GM12801 (cell line): ENCODE data around the gene SGCG.

Experiments used
- CTCF ChIP-seq: IDR thresholded peaks from one replicate; pipeline ENCODE4 v1.5.1; 2011; ENCODE audit warnings: control low read depth; ENCODE audit not compliant: insufficient read length; ENCODE audit errors: extremely low read depth

SGCG gene

DNA sequence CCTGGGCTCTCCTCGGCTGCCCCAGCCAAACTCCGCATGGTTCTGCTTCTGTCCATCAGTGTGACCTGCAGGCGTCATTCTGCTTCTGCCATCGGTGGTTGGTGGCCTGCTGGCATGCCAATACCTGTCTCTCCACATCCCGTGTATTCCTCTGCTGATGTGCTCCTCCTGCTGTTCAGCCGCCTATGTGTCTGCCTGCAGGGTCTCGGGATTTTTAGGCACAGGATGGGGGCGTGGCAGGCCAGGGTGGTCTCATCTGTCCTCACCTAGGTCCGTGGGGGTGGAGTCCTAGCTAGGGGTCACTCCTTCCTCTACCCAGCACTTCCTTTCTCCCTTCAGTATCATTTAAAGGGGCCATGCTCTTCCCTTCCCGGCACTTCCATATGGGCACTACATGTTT is 33.0 kb upstream of the SGCG start:
- no peak for TF ChIP-seq CTCF

DNA sequence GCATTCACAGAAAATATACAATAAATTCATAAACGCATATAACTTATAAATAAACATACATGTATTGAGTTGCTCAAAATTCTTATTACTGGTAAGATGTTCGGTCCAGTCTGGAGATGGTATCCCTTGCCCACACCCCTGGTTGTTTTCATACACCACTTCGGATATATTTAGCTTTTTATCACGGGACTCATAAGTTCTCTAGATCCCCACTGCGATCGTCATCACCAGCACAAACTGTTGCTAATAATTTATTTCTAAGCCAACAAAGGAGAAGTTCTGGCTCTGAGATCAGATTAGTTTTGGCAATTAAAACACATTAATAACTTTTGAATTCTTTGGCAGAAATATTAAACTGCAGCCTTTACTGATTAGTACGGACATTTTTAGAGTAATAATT is 23.0 kb upstream of the SGCG start:
- no peak for TF ChIP-seq CTCF

DNA sequence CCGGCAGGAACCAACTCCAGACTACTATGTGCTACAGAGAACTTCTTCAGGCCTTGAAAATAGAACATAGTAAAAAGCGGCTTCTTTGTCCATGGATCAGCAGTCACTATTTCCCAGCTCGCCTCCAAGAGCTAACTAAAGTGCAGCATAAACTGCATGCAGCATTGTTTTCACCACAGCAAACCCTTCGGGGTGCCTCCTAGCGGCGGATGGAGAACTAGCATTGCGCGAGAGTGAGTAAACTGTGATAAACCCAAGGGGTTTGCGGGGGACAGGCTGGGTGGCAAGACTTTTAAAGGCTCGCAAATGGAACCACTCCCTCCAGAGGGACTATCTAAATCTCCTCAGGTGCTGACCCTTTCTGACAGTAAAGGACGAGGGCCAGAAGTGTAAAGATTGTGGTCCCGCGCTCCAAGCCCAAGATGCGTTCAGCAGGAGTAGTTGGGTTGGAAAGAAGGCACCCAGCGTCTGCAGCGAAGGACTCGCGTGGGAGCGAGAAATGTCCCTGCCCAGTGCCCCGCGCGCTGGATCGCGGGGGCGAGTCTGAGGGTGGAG is 21.5 kb upstream of the SGCG start:
- no peak for TF ChIP-seq CTCF

DNA sequence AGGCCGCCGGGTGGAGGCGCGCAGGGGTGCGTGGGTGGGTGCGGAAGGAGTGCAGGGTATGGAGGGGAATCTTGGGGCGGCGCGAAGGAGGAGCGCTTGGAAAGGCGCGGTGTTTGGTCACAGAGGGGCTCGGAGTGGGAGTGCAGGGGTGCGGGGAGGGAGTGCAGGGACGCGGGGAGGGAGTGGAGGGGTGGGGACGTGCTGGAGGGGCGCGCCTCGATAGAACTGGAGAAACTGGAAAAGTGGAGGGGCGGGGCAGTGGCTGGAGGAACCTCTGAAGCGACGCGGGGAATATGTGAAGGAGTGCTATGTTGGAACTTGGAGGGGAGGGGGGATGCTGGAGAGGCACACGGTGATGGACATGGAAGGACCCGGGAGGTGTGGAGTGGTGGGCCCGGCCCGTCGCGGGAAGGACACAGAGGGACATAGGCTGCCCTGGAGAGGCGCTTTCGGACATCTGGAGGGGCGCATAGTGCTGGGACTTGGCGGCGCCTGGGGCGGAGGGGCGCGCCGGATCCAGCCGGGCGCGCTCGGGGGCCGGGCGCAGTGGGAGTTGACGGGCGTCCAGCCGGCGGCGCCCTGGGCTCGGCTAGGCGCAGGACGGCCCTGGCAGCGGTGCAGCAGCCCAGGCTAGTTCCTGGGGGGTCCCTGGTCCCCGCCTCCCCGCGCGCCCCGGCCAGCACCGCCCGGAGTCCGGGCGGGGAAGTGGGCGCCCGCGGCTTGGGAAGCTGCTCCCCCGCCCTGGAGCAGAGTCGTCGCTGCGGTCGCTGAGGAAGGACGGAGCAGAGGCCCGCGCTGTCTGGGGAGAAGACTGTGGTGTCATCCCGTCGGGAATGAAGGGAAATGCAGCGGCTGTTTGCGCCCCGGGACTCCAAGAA is 20.8 kb upstream of the SGCG start:
- no peak for TF ChIP-seq CTCF

DNA sequence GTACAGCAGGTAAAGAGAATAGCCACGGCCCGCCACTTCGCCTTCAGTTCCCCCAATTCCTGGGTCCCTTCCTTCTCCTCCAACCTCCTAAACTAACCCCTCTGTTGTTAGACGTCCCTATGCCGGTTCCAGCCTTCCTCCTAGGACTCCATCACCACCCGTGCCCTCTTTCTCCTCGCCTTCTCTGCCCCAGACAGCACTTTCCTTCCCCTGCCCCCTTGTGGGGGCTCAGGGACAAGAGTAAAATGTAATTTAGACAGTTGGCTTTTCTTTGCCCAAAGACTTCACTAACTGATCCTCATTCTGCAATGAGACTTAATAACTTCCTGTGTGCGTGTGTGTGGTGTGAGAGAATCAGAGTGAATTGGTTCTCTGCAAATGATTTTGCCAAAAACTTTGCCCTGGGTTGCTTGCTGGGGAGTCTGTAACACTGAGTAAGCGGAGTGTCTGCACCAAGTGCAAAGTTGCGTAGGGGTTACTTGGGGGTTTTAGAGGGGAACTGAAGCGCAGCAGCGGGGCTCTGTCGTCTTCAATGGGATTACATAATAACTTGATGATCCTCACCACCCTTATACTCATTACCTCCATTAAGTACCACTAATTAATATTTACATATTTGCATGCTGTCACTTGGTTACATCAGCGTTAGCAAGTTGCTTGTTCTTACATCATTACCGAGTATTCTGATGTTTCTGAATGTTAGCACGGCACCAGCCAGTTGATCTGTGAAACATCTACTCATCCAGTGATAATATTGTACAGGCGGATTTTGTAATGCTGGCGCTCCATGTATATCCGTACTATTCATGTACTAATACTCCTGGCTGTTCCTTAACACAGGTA is 19.9 kb upstream of the SGCG start:
- no peak for TF ChIP-seq CTCF

- no peak for TF ChIP-seq CTCF
Observed at GRCh38 chr13:23161481-23161825, 19.3 kb upstream of the SGCG start.

GRCh38 chr13:23175920-23176319 is 4.9 kb upstream of the SGCG start:
- TF ChIP-seq CTCF, result no peak
